Measurements from ENCODE around the gene CLMN.
A peak's percentile ranks its signal among the peaks of the same experiment; 100 is the strongest.
"Not testable (repeated sequence)": the region's sequence is repeated elsewhere in the genome, so short reads cannot be mapped to it uniquely, and the experiment has no call there.

Gene CLMN

DNA sequence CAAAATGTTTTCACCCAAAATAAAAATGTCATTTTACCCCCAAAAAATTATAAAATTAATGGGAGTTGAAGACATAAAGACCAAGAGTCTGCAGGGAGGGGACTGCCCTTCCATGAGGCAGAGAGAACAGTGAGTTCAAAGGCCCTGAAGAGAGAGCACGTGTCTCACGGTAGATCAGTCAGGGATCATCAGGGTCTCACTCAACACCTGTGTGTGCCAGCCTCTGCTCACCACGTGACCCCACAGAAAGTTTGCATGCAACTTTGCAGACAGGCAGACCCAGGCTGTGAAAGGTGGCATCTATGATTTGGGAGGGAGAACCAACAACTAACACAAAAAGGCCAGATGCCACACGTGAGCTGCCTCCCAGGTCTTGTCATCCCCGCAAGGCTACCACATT is 33.1 kb downstream of the CLMN start:
- no peak for DNase-seq

DNA sequence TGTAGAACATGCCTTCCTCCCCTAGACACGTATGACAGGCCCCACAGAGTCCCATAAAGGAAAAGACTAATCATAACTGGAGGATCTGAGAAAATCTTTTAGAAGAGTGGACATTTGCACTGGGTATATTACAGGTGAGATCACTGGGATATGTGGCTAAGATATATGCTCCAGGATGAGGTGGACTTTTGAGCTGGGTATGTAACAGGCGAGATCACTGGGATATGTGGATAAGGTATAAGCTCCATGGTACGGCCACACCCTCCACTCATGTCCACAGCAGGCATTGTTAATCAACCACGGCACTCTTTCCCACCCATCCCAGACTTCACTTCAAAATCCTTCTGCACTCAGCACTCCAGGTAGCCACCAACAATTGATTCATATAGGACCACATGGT is 34.1 kb downstream of the CLMN start:
- no peak for DNase-seq

DNA sequence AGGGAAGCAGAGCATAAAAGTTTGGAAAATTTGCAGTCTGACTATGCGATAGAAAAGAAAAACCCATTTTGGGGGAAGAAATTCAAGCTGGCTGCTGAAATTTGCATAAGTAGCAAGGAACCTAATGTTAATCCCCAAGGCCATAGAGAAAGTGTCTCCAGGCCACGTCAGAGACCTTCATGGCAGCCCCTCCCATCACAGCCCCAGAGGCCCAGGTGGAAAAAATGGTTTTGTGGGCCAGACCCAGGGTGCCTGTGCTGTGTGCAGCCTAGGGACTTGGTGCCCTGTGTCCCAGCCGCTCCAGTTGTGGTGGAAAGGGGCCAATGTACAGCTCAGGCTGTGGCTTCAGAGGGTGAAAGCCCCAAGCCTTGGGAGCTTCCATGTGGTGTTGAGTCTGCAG is 35.9 kb downstream of the CLMN start:
- not testable (repeated sequence) for DNase-seq

DNA sequence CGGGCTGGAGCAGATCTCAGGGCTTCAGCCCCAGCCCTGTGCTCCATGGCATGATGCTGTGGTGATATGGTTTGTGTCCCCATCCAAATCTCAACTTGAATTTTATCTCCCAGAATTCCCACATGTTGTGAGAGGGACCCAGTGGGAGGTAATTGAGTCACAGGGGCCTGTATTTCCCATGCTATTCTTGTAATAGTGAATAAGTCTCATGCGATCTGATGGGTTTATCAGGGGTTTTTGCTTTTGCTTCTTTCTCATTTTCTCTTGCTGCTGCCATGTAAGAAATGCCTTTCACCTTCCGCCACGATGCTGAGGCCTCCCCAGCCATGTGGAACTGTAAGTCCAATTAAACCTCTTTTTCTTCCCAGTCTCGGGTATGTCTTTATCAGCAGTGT is 36.7 kb downstream of the CLMN start:
- not testable (repeated sequence) for DNase-seq

DNA sequence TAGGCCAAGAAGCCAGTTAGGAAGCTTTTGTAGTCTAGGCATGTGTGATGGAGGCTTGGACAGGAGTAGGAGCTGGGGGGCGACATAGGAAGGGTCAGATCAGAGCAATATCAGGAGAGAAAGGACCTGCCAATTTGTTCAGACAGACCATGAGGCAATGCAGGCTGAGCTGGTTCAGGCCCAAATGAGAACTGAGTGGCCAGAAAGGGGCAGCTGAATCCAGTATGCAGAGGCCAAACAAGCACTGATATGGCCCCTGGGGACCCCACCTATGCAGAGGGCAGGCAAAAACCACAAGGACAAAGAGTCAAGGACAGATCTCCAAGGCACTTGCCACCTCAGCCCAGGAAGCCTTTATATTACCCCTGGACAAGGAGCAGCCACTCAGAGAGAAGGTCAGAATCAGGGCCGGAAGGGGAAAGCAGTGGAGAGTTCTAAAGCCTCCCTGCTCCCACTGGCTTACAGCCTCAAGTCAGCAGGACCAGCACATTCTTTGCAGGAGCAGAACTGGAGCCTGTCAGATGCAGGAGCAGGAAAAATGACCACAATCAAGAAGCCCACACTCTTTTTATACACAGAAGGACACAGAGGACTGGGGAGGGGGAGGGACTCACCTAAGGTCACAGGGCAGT is 37.2 kb downstream of the CLMN start:
- no peak for DNase-seq

DNA sequence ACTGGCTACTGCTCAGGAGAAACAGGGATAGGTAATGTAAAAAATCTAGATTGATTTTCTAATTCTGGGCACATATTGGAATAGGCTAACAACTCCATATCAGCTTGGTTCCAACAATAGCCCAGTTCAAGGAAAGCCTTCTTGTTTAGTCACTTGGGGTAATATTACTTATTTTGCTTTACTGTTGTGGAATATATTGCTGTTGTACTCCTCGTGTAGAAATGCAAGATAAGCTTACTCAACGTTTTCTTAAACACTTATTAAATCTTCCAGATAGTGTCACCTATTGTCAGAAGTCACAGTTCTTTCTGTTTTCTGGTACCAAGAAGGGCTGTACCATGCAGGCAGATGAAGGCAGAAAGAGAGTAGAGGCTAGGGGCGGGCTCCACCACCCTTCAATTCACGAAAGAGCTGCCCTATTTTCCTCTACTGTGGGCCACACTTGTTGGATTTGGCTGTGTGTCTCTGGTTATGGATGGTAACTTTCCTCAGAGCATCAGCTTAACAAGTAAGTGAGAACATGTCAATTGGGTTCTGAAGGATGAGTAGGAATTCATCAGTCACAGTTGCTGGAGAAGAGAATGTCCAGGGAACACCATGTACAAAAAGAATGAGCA is 38.0 kb downstream of the CLMN start:
- no peak for DNase-seq

DNA sequence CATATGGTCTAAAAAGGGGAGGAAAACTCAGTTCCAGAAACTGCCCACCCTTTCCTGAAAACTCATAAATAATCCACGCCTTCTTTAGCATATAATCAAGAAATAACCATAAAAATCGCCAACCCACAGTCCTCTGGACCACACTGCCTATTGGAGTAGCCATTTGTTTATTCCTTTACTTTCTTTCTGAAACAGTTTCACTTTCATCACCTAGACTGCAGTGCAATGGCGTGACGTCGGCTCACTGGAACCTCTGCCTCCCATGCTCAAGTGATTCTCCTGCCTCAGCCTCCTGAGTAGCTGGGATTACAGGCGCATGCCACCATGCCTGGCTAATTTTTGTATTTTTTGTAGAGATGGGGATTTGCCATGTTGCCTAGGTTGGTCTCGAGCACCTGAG is 44.2 kb downstream of the CLMN start:
- DNase-seq: no peak

DNA sequence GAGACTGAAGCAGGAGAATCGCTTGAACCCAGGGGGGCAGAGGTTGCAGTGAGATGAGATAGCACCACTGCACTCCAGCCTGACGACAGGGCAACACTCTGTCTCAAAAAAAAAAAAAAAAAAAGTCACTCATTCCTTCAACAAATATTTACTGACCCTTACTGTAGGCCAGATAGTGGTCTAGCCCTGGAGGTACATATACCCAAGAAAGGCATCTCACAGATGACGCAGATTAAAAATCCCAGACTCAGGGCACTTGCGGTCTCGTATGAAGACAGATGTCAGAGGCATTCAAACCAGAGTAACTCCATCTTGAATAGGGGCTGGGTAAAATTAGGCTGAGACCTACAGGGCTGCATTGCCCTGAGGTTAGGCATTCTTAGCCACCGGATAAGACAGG is 44.8 kb downstream of the CLMN start:
- DNase-seq: no peak

DNA sequence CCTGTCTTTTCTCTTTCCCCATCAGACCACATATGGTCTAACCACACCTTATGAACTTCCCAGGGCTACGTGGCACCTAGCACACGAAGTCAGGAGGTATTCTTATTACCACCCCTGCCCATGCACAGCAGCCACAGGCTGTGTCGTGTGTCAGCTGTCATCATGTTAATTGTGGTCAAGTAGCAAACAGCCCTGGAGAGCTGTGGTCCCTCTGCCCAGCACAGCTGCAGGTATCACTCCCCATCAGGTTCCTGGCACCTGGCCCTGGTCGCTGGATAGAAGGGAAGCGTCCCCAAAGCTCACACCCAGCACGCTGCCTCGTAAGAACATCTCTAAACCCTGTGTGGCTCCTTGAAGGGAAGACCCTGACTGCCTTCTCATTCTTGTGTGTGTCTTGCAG is 45.4 kb downstream of the CLMN start:
- no peak for DNase-seq

DNA sequence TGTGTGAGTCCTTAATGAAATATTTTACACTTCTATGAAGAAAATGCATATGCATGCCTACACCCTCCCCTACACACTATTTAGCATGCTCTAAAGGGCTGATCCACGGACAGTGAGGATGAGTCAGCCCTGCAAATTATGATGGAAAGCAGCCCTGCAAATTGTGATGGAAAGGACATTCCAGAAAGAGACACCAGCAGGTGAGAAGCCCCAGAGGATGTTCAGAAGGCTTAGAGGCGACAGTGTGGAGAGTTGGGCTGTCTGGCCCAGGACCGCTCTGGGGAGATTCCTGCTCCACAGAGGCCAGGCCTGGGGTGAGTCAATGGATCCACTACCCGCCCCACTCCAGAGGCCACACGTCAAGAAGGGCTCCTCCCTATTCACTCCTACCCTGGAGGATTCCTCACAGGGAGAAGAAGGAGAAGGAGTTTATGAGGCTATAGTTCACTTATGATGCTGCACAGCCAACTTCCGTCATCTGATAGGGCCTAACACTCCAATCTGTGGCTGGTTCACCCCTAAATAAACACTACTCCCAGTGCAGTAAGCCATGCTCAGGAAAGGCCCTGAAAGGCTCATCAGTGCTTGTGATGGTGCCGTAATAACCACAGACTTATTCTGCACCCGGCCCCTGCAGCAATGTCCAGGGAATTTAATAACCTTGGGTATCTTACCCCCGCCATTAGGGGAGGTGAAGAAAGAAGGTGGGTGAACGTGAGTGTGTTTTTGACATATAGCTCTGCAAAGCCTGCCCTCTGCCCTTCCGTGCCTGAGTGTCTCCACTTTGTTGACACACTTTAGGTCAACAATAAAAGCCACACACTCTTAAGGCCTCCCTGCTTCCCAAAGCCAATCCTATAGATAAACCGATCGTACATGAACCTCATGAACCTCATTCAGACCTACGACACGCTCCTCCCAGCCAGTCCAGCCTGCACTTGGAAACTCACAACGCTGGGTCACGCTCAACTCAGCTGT is 46.4 kb downstream of the CLMN start:
- DNase-seq: no peak

DNA sequence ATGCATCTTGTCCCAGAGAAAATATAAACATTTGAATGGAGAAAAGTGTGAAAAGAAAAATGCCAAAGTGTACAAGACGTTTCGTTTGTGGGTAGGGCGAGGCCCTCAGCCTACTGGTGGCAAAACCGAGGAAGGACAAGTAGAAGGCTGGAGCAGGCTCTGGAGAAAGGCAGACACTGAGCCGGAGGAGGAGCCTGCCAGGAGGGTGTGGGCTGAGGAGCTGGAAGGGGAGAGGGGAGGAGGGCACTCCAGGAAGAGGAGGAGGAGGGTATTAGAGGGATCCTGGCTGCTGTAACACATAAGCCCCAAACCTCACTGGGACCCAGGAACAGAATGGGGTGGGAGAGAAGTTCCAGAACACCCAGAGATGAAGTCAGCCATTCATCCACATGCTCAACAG is 47.7 kb downstream of the CLMN start:
- DNase-seq: no peak

DNA sequence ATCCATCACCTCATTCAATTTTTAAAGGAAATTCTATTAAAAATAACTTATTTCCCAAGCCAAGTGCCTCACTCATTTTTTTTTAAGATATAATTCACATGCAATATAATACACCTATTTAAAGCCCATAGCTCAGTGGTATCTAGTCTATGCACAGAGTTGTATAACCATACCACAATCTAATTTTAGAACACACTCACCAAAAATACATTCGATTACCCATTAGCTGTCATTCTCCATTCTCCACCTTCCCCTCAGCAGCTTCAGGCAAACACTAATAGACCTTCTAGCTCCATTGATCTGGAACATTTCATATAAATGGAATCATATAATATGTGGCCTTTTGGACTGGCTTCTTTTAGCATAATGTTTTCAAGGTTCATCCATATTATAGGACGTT is 49.5 kb downstream of the CLMN start:
- DNase-seq: no peak

DNA sequence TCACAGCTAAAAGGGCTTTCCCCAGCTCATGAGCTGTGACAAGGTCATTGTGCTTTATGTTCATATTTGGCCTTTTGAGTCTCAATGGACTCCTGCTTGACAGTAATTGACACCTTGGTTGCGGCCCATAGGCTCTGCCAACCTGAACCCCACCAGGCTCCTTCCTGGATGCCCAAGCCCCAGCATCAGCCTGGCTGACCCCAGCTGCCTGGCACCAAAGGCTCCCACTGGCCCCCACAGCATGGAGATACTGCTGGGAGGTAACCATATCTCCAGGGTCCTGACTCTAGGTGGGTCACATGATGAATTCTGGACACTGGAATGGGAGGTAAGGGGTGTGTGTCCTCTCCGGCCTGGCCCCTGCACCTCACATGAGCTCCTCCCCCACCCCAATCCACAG is 50.2 kb downstream of the CLMN start:
- DNase-seq: no peak

DNA sequence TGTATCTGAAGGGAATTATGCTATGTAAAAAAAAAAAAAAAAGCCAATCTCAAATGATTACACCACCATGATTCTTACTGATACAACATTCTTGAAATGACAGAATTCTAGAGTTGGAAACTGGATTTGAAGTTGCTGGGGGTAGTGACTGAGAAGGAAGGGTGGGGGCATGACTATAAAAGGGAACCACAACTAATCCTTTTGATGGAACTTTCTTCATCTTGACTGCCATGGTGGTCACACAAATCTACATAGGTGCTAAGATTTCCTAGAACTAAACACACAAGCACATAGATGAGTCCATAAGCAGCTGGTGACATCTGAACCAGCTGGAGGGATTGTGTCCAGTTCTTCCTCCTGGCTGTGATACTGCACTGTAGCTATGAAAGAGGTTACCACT is 51.4 kb downstream of the CLMN start:
- DNase-seq: no peak

DNA sequence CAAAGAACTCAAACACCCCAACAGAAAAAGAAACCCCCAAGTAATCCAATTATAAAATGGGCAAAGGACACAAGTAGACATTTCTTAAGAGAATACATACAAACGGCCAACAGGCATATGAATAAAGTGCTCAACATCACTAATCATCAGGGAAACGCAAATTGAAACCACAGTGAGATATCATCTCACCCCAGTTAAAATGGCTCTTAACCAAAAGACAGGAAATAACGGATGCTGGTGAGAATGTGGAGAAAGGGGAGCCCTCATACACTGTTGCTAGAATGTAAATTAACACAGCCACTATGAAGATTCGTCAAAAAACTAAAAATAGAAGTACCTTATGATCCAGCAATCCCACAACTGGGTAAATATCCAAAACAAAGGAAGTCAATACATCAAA is 52.4 kb downstream of the CLMN start:
- peak in 1 of 2 donors; percentile 8 for DNase-seq

DNA sequence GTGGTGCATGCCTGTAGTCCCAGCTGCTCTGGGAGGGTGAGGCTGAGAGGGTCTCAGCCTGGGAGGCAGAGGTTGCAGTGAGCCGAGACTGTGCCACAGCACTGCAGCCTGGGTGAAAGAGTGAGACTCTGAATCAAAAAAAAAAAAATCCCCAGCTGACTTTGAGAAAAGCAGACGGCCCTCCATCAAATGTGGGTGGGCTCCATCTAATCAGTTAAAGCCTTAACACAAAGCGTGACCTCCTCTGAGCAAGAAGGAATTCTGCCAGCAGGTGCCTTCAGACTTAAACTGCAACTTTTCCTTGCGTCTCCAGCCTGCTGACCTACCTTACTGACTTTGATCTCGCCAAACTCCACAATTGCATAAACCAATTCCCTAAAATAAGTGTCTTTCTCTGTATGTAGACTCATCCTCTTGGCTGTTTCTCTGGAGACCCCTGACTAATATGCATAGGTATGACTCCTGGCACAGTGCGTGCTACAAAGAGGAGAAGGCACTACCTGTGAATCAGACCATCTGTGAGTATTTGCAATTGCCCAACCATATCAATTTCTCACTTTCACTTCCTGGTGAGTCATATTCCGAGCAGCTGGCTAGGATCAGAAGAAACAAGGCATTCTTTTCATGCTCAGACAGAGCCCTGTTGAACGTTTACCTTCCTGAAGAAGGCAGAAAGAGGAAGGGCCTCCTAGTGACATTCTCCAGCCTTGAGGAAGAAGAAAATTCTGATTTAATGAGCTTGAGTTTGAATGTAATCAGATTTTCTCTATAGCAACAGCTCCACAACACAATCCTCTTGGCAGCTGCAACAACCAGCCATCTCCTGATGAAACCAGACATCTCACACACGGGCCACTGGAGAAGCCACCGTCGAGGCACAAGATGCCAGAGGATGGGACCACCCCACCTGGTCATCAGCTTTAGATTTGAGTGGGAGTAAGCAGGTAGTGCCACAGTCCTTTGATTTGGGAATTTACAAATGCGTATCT is 54.3 kb downstream of the CLMN start:
- DNase-seq: peak; percentile 20 to 58

DNA sequence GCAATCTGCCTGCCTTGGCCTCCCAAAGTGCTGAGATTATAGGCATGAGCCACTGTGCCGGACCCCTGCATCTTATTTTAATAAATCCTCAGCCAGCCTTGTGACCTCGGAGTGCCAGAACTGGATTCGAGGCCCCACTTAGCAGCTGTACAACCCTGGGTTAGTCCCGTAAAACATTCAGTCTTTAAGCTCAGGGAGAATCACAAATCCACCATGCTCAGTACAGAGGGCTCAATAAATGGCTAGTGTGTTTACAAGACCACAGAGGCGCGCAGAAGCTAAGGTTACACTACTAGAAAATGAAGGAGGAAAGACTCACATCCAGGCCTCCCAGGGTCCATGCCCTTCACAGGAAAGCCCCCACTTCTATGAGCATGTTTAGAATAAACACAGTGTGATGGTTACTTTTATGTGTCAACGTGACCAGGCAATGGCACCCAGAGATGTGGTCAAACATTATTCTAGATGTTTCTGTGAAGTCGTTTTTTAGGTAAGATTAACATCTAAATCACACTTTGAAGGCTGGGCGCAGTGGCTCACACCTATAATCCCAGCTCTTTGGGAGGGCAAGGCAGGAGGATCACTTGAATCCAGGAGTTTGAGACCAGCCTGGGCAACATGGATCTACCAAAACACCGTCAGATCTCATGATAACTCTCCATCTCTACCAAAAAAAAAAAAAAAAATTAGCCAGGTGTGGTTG is 55.3 kb downstream of the CLMN start:
- DNase-seq: no peak

DNA sequence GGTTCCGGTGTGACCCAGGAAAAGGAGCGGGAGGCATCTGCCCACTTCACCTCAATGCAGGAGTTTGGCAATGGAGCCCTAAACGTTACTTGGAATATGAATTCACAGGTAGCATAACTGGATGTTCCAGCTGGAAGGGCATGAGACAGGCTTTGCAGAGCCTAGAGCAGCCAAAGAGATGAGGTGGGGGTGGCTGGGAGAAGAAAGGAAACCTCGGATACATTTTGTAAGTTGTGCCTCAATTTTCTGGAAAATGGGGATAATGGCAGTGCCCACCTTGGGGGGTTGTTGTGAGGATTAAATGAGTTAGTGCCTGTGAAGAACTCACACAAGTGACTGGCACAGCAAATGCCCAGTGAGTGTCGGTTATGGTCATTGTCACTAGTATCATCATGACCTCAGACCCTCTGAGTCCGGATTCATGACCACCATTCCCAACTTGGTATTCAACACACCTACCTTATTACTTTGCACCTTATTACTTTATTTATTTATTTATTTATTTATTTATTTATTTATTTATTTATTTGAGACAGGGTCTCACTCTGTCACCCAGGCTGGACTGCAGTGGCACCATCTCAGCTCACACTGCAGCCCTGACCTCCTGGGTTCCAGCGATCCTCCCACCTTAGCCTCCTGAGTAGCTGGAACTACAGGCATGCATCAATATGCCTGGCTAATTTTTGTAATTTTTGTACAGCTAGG is 56.0 kb downstream of the CLMN start:
- DNase-seq: no peak

DNA sequence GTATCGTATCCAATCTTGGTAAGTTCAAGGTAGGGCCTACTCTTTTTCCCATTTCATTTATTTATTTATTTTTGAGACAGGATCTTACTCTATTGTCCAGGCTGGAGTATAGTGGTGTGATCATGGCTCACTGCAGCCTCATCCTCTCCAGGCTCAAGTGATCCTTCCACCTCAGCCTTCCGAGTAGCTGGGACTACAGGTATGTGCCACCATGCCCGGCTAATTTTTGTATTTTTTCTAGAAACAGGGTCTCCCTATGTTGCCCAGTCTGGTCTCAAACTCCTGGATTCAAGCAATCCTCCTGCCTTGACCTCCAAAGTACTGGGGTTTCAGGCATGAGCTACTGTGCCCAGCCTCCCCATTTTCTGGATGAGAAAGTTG is 57.2 kb downstream of the CLMN start:
- no peak for DNase-seq

DNA sequence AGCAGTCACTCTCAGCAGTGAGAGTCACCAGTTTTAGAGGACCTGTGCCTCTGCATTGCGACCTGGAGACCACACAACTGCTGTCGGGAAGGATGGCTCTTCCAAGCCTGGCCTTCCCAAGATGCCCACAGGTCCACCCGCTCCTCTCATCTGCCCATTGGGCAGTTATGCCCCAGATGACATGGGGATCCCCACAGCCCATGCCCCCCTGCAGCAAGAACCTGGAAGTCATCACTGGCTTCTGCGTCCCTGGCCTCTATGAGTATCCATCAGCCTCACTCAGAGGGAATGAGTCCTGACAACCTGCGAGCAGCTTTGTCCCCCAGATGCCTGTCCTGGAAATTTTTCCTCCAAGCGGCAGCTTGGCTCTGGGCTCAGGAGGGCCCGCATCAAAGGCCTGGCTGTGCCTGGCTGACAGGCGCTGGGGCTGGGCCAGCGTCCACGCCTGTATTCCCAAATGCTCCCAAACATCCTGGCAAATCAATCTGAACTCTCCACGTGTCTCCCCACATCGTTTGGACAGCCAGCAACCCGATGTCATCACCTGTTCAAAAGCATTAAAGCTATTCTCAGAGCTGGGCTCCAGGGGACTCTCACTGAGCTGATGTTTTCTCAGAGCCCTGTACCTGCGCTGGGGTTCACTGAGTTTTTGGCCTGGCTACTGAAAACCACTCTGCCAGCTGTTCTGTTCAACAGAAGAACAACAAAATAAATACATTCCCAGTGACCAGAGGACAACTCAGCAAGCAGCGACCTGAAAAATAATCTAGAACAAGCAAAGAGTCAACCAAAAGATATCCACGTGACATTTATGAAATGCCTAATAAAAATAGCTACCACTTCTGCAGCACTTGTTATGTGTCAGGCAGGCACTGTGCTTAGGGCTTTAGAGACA is 57.8 kb downstream of the CLMN start:
- DNase-seq: no peak

Data from CD4-positive, alpha-beta T cell treated with Interferon alpha-2 for 1 hour (primary cell).